SK-N-SH (cell line): Measurements from ENCODE around the gene TRIM9. TPM values are rescaled to one million over a fixed set of nuclear protein-coding genes. Genes with fewer than 3 reads are reported as not detected.

Source experiments
- CTCF ChIA-PET: fragments of 300-600, 350-600 bp; formaldehyde crosslinking; extraction: SDS; loops from one replicate; lab custom pipeline; 2021; lab: Yijun Ruan, JAX
- POLR2A ChIA-PET: fragments of 350-600 bp; sonication (Branson Sonifier 250); formaldehyde crosslinking; extraction: SDS; loops from one replicate; lab custom pipeline; 2020; ENCODE audit warnings: antibody characterized with exemption, inconsistent platforms; lab: Yijun Ruan, JAX
- DNase-seq: peaks from one replicate; pipeline ENCODE4 v3.0.0; 2012
- H2AFZ ChIP-seq: fragments of 200-600 bp; sonication (generic); 2 replicates; pipeline ENCODE4 v1.8.1; 2016; ENCODE audit warnings: antibody characterized with exemption, mild to moderate bottlenecking, low read depth
- H3F3A ChIP-seq: fragments of 200-600 bp; sonication (generic); replicated peaks from 2 replicates; pipeline ENCODE3; 2016; ENCODE audit warnings: antibody characterized with exemption, mild to moderate bottlenecking; ENCODE audit not compliant: insufficient read depth
- H3K27ac ChIP-seq, 2 experiments: fragments of 200-500 bp in 1 of 2; fragments of 200-600 bp in 1 of 2; sonication (Bioruptor generic) in 1 of 2; sonication (generic), shearing (Covaris generic) in 1 of 2; 2 replicates each; pipeline versions ENCODE4 v1.5.1 to v1.6.1; 2014 to 2016; ENCODE audit warnings: low read depth in 2 of 2, inconsistent platforms in 1 of 2, low read length in 1 of 2, mild to moderate bottlenecking in 1 of 2, mixed read lengths in 1 of 2
- H3K27me3 ChIP-seq: fragments of 200-600 bp; sonication (generic), shearing (Covaris generic); 2 replicates; pipeline ENCODE4 v1.6.1; 2016; ENCODE audit warnings: mixed run types; ENCODE audit not compliant: insufficient read depth
- H3K36me3 ChIP-seq, 2 experiments: fragments of 200-500 bp in 1 of 2; fragments of 200-600 bp in 1 of 2; sonication (Bioruptor generic) in 1 of 2; sonication (generic) in 1 of 2; replicated peaks in 1 of 2; 2 replicates each; pipeline versions ENCODE3 to v1.5.1; 2014 to 2016; ENCODE audit warnings: low read length in 1 of 2, mild to moderate bottlenecking in 1 of 2; ENCODE audit not compliant: insufficient read depth in 2 of 2, control insufficient read depth in 1 of 2
- H3K4me1 ChIP-seq, 2 experiments: fragments of 200-500 bp in 1 of 2; fragments of 200-600 bp in 1 of 2; sonication (Bioruptor generic) in 1 of 2; sonication (generic), shearing (Covaris generic) in 1 of 2; 2 replicates each; pipeline versions ENCODE4 v1.5.1 to v1.6.1; 2014 to 2016; ENCODE audit warnings: low read depth in 1 of 2, low read length in 1 of 2, mixed run types in 1 of 2; ENCODE audit not compliant: insufficient read depth in 2 of 2, control insufficient read depth in 1 of 2
- H3K4me2 ChIP-seq: fragments of 200-600 bp; sonication (generic), shearing (Covaris generic); 2 replicates; pipeline ENCODE4 v1.6.1; 2017; ENCODE audit warnings: mixed run types
- H3K4me3 ChIP-seq, 2 experiments: fragments of 200-500 bp in 1 of 2; fragments of 200-600 bp in 1 of 2; sonication (Bioruptor generic) in 1 of 2; sonication (generic), shearing (Covaris generic) in 1 of 2; 2 replicates each; pipeline versions ENCODE4 v1.5.1 to v1.8.1; 2014 to 2016; ENCODE audit warnings: low read depth in 2 of 2, inconsistent platforms in 1 of 2, low read length in 1 of 2, mild to moderate bottlenecking in 1 of 2, mixed read lengths in 1 of 2, moderate library complexity in 1 of 2
- H3K79me2 ChIP-seq: fragments of 200-600 bp; sonication (generic); 2 replicates; pipeline ENCODE4 v1.8.1; 2017; ENCODE audit warnings: mild to moderate bottlenecking; ENCODE audit not compliant: insufficient read depth
- H3K9ac ChIP-seq: fragments of 200-600 bp; sonication (generic); 2 replicates; pipeline ENCODE4 v1.6.1; 2017; ENCODE audit warnings: mixed run types
- H3K9me2 ChIP-seq: fragments of 200-600 bp; sonication (generic); 2 replicates; pipeline ENCODE4 v1.6.1; 2017; ENCODE audit warnings: mixed run types
- H3K9me3 ChIP-seq: fragments of 200-600 bp; sonication (generic); 2 replicates; pipeline ENCODE4 v1.6.1; 2017; ENCODE audit warnings: mixed run types, mild to moderate bottlenecking, moderate library complexity
- H4K20me1 ChIP-seq: fragments of 200-600 bp; sonication (generic); 2 replicates; pipeline ENCODE4 v1.6.1; 2017; ENCODE audit warnings: mild to moderate bottlenecking, mixed run types; ENCODE audit not compliant: insufficient read depth
- FOXJ3 ChIP-seq: sonication (generic); formaldehyde crosslinking; IDR thresholded peaks from 2 replicates; pipeline ENCODE4 v1.5.1; 2020; ENCODE audit warnings: mild to moderate bottlenecking, missing genetic modification reagents
- GABPA ChIP-seq: IDR thresholded peaks from 2 replicates; pipeline ENCODE4 v1.4.0; 2012; ENCODE audit warnings: low read depth, mild to moderate bottlenecking
- GATA2 ChIP-seq: sonication (generic); formaldehyde crosslinking; IDR thresholded peaks from 2 replicates; pipeline ENCODE4 v1.5.0; 2020; ENCODE audit warnings: mild to moderate bottlenecking, missing genetic modification reagents
- POLR2AphosphoS5 ChIP-seq: IDR thresholded peaks from 2 replicates; pipeline ENCODE4 v1.6.1; 2012; ENCODE audit warnings: low read depth, low read length
- SMC3 ChIP-seq: IDR thresholded peaks from 2 replicates; pipeline ENCODE4 v1.6.1; 2012; ENCODE audit warnings: low read depth, low read length, improper control_type of control experiment
- WGBS: methylation state at CpG from one replicate; pipeline ENCODE4 v1.1.6; 2017; ENCODE audit warnings: low lambda C conversion rate; 5-methylcytosine and 5-hydroxymethylcytosine counted together
- polyA plus RNA-seq, 3 experiments: library from polyadenylated mRNA; depleted of rRNA; stranded (reverse); fragments of >200 nt; gene quantifications; 2 replicates each; pipeline ENCODE4 v1.2.3, GENCODE V29; 2012
- TF ChIP-seq, protein P1 (sequence below): fragments of 200-600 bp; sonication (generic); IDR thresholded peaks from 2 replicates; pipeline ENCODE4 v1.6.1; 2017; ENCODE audit warnings: antibody characterized with exemption, mild to moderate bottlenecking, moderate library complexity
- TF ChIP-seq, protein P2 (sequence below): IDR thresholded peaks from 2 replicates; pipeline ENCODE4 v1.4.0; 2012; ENCODE audit warnings: low read depth, borderline replicate concordance

The TRIM9 gene
- polyA plus RNA-seq, 1 of the 3 experiments (the other 2 are of a cell fraction) = 3.9 TPM

DNA sequence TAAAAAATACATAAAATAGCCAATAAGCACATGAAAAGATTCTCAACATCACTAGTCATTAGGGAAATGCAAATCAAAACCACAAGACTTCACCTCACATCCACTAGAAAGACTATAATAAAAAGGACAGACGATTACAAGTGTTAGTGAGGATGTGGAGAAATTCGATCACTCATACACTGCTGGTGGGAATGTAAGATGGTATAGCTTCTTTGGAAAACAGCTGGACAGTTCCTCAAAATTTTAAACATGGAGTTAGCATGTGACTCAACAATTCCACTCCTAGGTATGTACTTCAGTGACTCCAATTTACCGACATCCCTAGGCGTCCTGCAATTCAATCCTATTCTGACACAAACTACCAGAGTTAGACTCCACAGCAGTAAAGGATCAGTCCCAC lies 13.7 kb downstream of the TRIM9 start:
- Histone ChIP-seq H3K4me1 (peaks cover 0 to 8% of the 10 kb centered on the region in 2 experiments; a peak in 3 of 4 replicates), H3K27ac (no peak overlapping the region), H3K9ac (no peak overlapping the region), H3K79me2 (no peaks in the 10 kb centered on the region), H3K4me2 (no peak overlapping the region), H3K9me3 (no peaks in the 10 kb centered on the region), H3K4me3 (no peak overlapping the region), H3F3A (no peaks in the 10 kb centered on the region), H4K20me1 (no peaks in the 10 kb centered on the region), H2AFZ (no peak overlapping the region), H3K36me3 (no peaks in the 10 kb centered on the region), H3K27me3 (no peaks in the 10 kb centered on the region), H3K9me2 (no peaks in the 10 kb centered on the region)
- TF ChIP-seq GATA2 (CRISPR knock-in tag) (no peak), SMC3 (no peak)
- TF ChIP-seq, protein P1, sequence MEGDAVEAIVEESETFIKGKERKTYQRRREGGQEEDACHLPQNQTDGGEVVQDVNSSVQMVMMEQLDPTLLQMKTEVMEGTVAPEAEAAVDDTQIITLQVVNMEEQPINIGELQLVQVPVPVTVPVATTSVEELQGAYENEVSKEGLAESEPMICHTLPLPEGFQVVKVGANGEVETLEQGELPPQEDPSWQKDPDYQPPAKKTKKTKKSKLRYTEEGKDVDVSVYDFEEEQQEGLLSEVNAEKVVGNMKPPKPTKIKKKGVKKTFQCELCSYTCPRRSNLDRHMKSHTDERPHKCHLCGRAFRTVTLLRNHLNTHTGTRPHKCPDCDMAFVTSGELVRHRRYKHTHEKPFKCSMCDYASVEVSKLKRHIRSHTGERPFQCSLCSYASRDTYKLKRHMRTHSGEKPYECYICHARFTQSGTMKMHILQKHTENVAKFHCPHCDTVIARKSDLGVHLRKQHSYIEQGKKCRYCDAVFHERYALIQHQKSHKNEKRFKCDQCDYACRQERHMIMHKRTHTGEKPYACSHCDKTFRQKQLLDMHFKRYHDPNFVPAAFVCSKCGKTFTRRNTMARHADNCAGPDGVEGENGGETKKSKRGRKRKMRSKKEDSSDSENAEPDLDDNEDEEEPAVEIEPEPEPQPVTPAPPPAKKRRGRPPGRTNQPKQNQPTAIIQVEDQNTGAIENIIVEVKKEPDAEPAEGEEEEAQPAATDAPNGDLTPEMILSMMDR = no peak
- ChIA-PET POLR2A (no interaction called here), CTCF (no interaction called here)
- 93% methylated on average over 4 of the region's 4 CpGs for WGBS
- DNase-seq = no peak

DNA sequence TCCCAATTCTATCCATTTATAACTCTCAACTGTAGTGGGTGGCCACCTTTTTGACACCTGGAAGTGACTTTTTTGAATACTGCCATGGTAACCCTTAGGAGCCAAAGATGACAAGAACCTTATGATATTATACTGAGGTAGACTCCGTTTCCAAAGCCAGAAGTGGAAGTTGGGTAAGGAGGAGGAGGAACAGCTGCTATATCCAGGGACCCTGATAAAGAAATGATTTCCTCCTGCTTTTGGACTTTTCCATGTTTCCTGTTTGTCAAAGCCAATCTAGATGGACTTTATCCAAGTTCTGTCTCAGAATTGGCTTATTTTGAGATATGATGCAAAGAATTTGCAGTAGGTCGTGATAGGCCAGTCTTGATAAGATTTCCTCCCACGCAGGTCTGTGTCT lies 14.3 kb downstream of the TRIM9 start:
- no peaks in the 10 kb centered on the region for H3K27me3 ChIP-seq
- no peak overlapping the region for H2AFZ ChIP-seq
- no peak overlapping the region for H3K27ac ChIP-seq
- no peaks in the 10 kb centered on the region for H3K9me3 ChIP-seq
- peaks cover 0 to 8% of the 10 kb centered on the region in 2 experiments; a peak in 3 of 4 replicates for H3K4me1 ChIP-seq
- TF ChIP-seq, protein P1 = no peak
- TF ChIP-seq, protein P2, sequence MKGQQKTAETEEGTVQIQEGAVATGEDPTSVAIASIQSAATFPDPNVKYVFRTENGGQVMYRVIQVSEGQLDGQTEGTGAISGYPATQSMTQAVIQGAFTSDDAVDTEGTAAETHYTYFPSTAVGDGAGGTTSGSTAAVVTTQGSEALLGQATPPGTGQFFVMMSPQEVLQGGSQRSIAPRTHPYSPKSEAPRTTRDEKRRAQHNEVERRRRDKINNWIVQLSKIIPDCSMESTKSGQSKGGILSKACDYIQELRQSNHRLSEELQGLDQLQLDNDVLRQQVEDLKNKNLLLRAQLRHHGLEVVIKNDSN = no peak
- TF ChIP-seq GABPA (no peak), FOXJ3 (CRISPR knock-in tag) (no peak), GATA2 (CRISPR knock-in tag) (no peak), POLR2AphosphoS5 (no peak)
- TF ChIP-seq, all 33 proteins: peak for 0
- Histone ChIP-seq H3K4me2 (no peak overlapping the region), H3F3A (no peaks in the 10 kb centered on the region), H4K20me1 (no peaks in the 10 kb centered on the region), H3K36me3 (no peaks in the 10 kb centered on the region), H3K79me2 (no peaks in the 10 kb centered on the region), H3K4me3 (no peak overlapping the region), H3K9ac (no peak overlapping the region), H3K9me2 (no peaks in the 10 kb centered on the region)
- 78% methylated on average over 3 of the region's 3 CpGs for WGBS
- CTCF ChIA-PET = no interaction called here
- POLR2A ChIA-PET = no interaction called here
- no peak for DNase-seq
